ENCODE data around the gene RGS9BP. TPM values are rescaled to one million over a fixed set of nuclear protein-coding genes. Genes with fewer than 3 reads are reported as not detected.

The RGS9BP gene
- total RNA-seq, 1 donor from 2014 or later = 0.18 TPM

- H3K9me3 Mint-ChIP-seq (ENCODE audit: unreplicated experiment) = no peaks in the 10 kb centered on the region
- TF ChIP-seq CTCF (IDR thresholded peaks at IDR 0.05; ENCODE audit: insufficient read depth, low read depth, low read length) = no peak
- TF ChIP-seq EZH2 (IDR thresholded peaks at IDR 0.05; ENCODE audit: insufficient read depth, low read length) = no peak
- H3K79me2 ChIP-seq (ENCODE audit: insufficient read depth, low read length) = peaks cover 46% of the 10 kb centered on the region
- no peak overlapping the region for H3K4me3 ChIP-seq (ENCODE audit: insufficient read depth, low read depth, low read length)
- H3K4me3 Mint-ChIP-seq (ENCODE audit: unreplicated experiment) = no peak overlapping the region
- H3K27ac ChIP-seq (ENCODE audit: low read depth, low read length) = no peak overlapping the region
- no peaks in the 10 kb centered on the region for H3K4me1 Mint-ChIP-seq (ENCODE audit: low read depth, unreplicated experiment)
- no peak overlapping the region for H2AFZ ChIP-seq (ENCODE audit: low read depth, low read length)
- peaks cover 42% of the 10 kb centered on the region for H4K20me1 ChIP-seq (ENCODE audit: insufficient read depth, low read length)
- H3K4me1 ChIP-seq (ENCODE audit: insufficient read depth, low read length) = no peaks in the 10 kb centered on the region
- DNase-seq (ENCODE audit: low read depth) (no peak), FAIRE-seq (no peak)
- H3K27ac Mint-ChIP-seq (ENCODE audit: unreplicated experiment) = no peak overlapping the region
- no peak overlapping the region for H3K9ac ChIP-seq (ENCODE audit: low read length)
- H3K27me3 ChIP-seq (ENCODE audit: insufficient read depth, low read length) = no peaks in the 10 kb centered on the region
- H3K27me3 Mint-ChIP-seq (ENCODE audit: low read depth, unreplicated experiment) = no peaks in the 10 kb centered on the region
- no peak overlapping the region for H3K4me2 ChIP-seq (ENCODE audit: low read length)
- H3K36me3 ChIP-seq (ENCODE audit: insufficient read depth, low read length) = no peaks in the 10 kb centered on the region
- peaks cover 3% of the 10 kb centered on the region for H3K36me3 Mint-ChIP-seq (ENCODE audit: low read depth, unreplicated experiment)
- H3K9me3 ChIP-seq (ENCODE audit: insufficient read depth, low read depth, low read length) = no peaks in the 10 kb centered on the region
Observed at GRCh38 chr19:32658527-32658926, 17.1 kb upstream of the RGS9BP start.

- no peak overlapping the region for H2AFZ ChIP-seq (ENCODE audit: low read depth, low read length)
- DNase-seq (ENCODE audit: low read depth) = no peak
- no peaks in the 10 kb centered on the region for H3K9me3 ChIP-seq (ENCODE audit: insufficient read depth, low read depth, low read length)
- no peak overlapping the region for H3K27ac Mint-ChIP-seq (ENCODE audit: unreplicated experiment)
- H3K4me3 ChIP-seq (ENCODE audit: insufficient read depth, low read depth, low read length) = no peak overlapping the region
- no peak for TF ChIP-seq EZH2 (IDR thresholded peaks at IDR 0.05; ENCODE audit: insufficient read depth, low read length)
- TF ChIP-seq CTCF (IDR thresholded peaks at IDR 0.05; ENCODE audit: insufficient read depth, low read depth, low read length) = no peak
- no peaks in the 10 kb centered on the region for H3K4me1 ChIP-seq (ENCODE audit: insufficient read depth, low read length)
- no peak overlapping the region for H3K4me3 Mint-ChIP-seq (ENCODE audit: unreplicated experiment)
- H3K36me3 Mint-ChIP-seq (ENCODE audit: low read depth, unreplicated experiment) = peaks cover 3% of the 10 kb centered on the region
- no peaks in the 10 kb centered on the region for H3K27me3 ChIP-seq (ENCODE audit: insufficient read depth, low read length)
- H3K27me3 Mint-ChIP-seq (ENCODE audit: low read depth, unreplicated experiment) = no peaks in the 10 kb centered on the region
- no peaks in the 10 kb centered on the region for H3K9me3 Mint-ChIP-seq (ENCODE audit: unreplicated experiment)
- H3K9ac ChIP-seq (ENCODE audit: low read length) = no peak overlapping the region
- no peak for FAIRE-seq
- no peaks in the 10 kb centered on the region for H3K4me1 Mint-ChIP-seq (ENCODE audit: low read depth, unreplicated experiment)
- H3K27ac ChIP-seq (ENCODE audit: low read depth, low read length) = no peak overlapping the region
- H4K20me1 ChIP-seq (ENCODE audit: insufficient read depth, low read length) = peaks cover 42% of the 10 kb centered on the region
- H3K79me2 ChIP-seq (ENCODE audit: insufficient read depth, low read length) = peaks cover 59% of the 10 kb centered on the region
- no peaks in the 10 kb centered on the region for H3K36me3 ChIP-seq (ENCODE audit: insufficient read depth, low read length)
- no peak overlapping the region for H3K4me2 ChIP-seq (ENCODE audit: low read length)
Observed at GRCh38 chr19:32661318-32661717, 14.3 kb upstream of the RGS9BP start.

GRCh38 chr19:32662186-32662585 lies 13.5 kb upstream of the RGS9BP start:
- Mint-ChIP-seq H3K9me3 (ENCODE audit: unreplicated experiment) (no peaks in the 10 kb centered on the region), H3K4me1 (ENCODE audit: low read depth, unreplicated experiment) (no peaks in the 10 kb centered on the region), H3K4me3 (ENCODE audit: unreplicated experiment) (no peak overlapping the region), H3K27me3 (ENCODE audit: low read depth, unreplicated experiment) (no peaks in the 10 kb centered on the region), H3K36me3 (ENCODE audit: low read depth, unreplicated experiment) (peaks cover 3% of the 10 kb centered on the region), H3K27ac (ENCODE audit: unreplicated experiment) (no peak overlapping the region)
- peaks cover 46% of the 10 kb centered on the region for H4K20me1 ChIP-seq (ENCODE audit: insufficient read depth, low read length)
- no peak overlapping the region for H3K4me2 ChIP-seq (ENCODE audit: low read length)
- H3K9ac ChIP-seq (ENCODE audit: low read length) = no peak overlapping the region
- peaks cover 3% of the 10 kb centered on the region for H3K36me3 ChIP-seq (ENCODE audit: insufficient read depth, low read length)
- H2AFZ ChIP-seq (ENCODE audit: low read depth, low read length) = no peak overlapping the region
- no peaks in the 10 kb centered on the region for H3K27me3 ChIP-seq (ENCODE audit: insufficient read depth, low read length)
- TF ChIP-seq EZH2 (IDR thresholded peaks at IDR 0.05; ENCODE audit: insufficient read depth, low read length) (no peak), CTCF (IDR thresholded peaks at IDR 0.05; ENCODE audit: insufficient read depth, low read depth, low read length) (no peak)
- no peaks in the 10 kb centered on the region for H3K9me3 ChIP-seq (ENCODE audit: insufficient read depth, low read depth, low read length)
- no peak for FAIRE-seq
- peak; percentile 30 for DNase-seq (ENCODE audit: low read depth)
- H3K79me2 ChIP-seq (ENCODE audit: insufficient read depth, low read length) = peaks cover 66% of the 10 kb centered on the region
- H3K27ac ChIP-seq (ENCODE audit: low read depth, low read length) = no peak overlapping the region
- no peaks in the 10 kb centered on the region for H3K4me1 ChIP-seq (ENCODE audit: insufficient read depth, low read length)
- no peak overlapping the region for H3K4me3 ChIP-seq (ENCODE audit: insufficient read depth, low read depth, low read length)

Measured in astrocyte (in vitro differentiated cells and primary cell).